SJSA1 (cell line): ENCODE results near the gene TNK1. TPM values are rescaled to one million over a fixed set of nuclear protein-coding genes. Genes with fewer than 3 reads are reported as not detected.

Experiments used
- DNase-seq, 2 experiments: peaks; one replicate each; pipeline ENCODE4 v3.0.0-alpha.2; 2015 to 2020; ENCODE audit warnings: low spot score in 2 of 2, low read depth in 1 of 2
- H3K27ac ChIP-seq: fragments of 250-450 bp; sonication (Bioruptor Pico); 2 replicates; pipeline ENCODE4 v1.5.1; 2020; ENCODE audit warnings: mild to moderate bottlenecking, moderate library complexity
- H3K27me3 ChIP-seq: fragments of 250-450 bp; sonication (Bioruptor Pico); replicated peaks from 2 replicates; pipeline ENCODE4 v1.5.1; 2020; ENCODE audit warnings: mild to moderate bottlenecking, moderate library complexity
- H3K36me3 ChIP-seq: fragments of 250-450 bp; sonication (Bioruptor Pico); 2 replicates; pipeline ENCODE4 v1.5.1; 2020; ENCODE audit warnings: mild to moderate bottlenecking
- H3K4me1 ChIP-seq: fragments of 250-450 bp; sonication (Bioruptor Pico); replicated peaks from 2 replicates; pipeline ENCODE4 v1.6.1; 2021; ENCODE audit warnings: mild to moderate bottlenecking
- H3K4me3 ChIP-seq: fragments of 250-450 bp; sonication (Bioruptor Pico); 2 replicates; pipeline ENCODE4 v1.5.1; 2020; ENCODE audit warnings: mild to moderate bottlenecking
- H3K9me3 ChIP-seq: fragments of 250-450 bp; sonication (Bioruptor Pico); replicated peaks from 2 replicates; pipeline ENCODE4 v1.5.1; 2020; ENCODE audit warnings: mild to moderate bottlenecking
- total RNA-seq: library from RNA; depleted of rRNA; stranded (reverse); fragments of >200 nt; shearing (Covaris generic); gene quantifications from 2 replicates; pipeline ENCODE4 v1.2.3, GENCODE V29; 2014

Gene TNK1
- total RNA-seq, 1 experiment from 2014 or later, result not detected

DNA sequence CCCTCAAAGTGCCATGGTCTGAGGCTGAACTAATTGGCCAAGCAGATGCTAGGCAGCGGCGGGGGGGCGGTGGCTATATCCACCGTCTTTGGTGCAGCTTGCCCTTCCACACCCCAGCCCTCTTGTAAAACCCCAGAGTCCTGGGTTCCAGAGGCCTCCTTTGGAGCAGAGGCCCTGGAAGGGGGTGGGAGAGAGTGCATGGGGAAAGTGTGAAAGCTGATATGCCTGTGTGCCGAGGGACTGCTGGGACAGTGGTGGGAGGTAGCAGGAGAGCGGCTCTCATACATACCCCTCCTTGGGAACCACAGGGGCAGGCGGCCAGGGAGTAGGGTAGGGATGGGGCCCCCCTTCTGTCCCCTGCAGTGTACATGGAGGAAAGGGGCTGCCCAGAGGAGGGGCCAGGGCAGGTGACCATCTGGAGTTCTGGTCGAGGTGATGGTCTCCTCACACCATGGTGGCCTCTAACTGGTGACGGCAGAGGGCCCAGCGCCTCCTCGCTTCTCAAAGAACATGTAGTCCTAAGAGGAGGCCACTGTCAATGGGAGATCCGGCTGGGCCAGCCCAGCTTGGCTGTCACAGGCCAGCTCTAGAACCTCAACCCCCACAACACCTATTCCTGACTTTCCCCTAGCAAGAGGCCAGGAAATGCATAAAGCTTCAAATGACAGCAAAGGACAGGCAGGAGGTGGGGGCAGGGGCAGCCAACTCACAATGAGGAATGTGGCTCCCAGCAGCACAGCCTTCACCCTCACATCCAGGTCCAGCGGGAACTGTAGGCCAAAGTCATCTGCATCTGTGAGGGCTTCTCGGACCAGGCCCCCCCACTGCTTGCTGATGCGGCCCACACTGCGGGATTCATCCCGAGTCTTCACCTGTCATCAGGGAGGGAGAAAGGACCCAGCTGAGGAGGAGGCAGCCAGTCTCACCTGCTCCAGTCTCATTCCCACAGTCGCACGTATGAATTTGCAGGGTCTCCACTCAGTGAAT, 9.3 kb downstream of the TNK1 start:
- DNase-seq, result no peak
- H3K9me3 ChIP-seq, result no peaks in the 10 kb centered on the region
- peaks cover 12% of the 10 kb centered on the region for H3K36me3 ChIP-seq
- no peak overlapping the region for H3K27ac ChIP-seq
- no peaks in the 10 kb centered on the region for H3K27me3 ChIP-seq
- H3K4me3 ChIP-seq, result no peak overlapping the region
- H3K4me1 ChIP-seq, result peaks cover 14% of the 10 kb centered on the region

DNA sequence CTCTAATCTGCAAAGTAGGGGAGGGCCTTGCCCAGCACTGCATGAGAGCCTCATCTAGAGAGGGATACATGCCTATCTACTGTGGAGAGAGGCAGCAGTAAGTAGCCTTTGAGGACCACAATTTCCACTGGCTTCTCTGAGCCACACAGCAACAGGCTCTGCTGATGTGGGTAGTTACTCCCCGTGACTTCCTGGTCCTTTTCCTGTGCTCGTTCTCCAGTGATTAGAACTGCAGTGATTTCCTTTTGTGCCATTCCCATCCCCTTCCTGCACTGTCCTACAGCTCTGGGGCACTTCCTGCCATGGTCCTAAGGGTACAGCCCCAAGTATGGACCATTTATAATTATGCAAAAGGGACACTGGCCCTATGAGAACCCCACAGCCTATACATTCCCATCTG, 10.4 kb downstream of the TNK1 start:
- peaks cover 12% of the 10 kb centered on the region for H3K36me3 ChIP-seq
- H3K27me3 ChIP-seq, result no peaks in the 10 kb centered on the region
- H3K27ac ChIP-seq, result no peak overlapping the region
- peaks cover 15% of the 10 kb centered on the region for H3K4me1 ChIP-seq
- DNase-seq, result no peak
- H3K9me3 ChIP-seq, result no peaks in the 10 kb centered on the region
- H3K4me3 ChIP-seq, result no peak overlapping the region

DNA sequence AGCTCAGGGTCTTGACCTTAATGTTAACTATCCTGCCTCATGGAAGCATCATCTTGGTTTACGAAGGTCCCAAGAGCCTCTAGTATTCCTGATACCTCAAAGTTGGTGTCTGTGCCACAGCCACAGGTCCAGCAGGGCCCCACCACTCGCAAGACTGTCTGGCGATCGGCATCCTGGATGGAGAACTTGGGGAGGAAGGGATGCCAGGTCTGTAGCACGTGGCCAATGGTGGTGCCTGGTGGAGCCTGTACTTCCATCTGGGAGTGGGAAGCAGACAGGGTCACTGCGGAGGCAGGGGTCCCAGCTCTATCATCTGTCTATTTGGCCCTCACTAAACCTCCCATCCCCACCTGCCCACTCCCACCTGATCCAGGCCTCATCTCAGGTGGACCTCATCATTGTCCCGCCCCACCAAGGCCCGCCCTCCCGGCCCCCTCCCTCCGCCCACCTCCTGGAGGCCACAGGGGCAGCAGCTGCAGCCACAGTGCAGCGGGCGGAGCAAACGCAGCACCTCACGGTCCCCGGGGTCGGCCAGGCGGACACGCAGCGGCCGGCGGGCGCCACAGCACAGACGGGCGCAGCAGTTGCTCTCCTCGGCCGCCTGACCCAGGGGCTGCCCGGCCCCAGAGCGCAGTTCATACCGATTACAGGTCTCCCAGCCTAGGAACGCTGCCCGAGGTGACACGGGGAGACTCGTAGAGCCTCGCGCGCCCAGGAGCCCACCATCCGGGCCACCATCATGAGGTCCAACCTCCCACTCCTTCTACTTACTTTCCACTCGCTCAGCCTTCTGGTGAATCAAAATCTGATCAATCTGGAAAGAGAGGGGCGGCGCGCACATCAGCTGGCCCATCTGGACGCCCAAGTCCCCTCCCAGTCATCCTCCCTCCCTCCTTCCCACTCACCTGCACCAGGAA, 12.1 kb downstream of the TNK1 start:
- DNase-seq, result no peak
- H3K36me3 ChIP-seq, result peaks cover 12% of the 10 kb centered on the region
- H3K4me3 ChIP-seq, result peak overlapping the region; percentile 56
- no peaks in the 10 kb centered on the region for H3K27me3 ChIP-seq
- no peak overlapping the region for H3K27ac ChIP-seq
- H3K9me3 ChIP-seq, result no peaks in the 10 kb centered on the region
- H3K4me1 ChIP-seq, result peaks cover 15% of the 10 kb centered on the region

DNA sequence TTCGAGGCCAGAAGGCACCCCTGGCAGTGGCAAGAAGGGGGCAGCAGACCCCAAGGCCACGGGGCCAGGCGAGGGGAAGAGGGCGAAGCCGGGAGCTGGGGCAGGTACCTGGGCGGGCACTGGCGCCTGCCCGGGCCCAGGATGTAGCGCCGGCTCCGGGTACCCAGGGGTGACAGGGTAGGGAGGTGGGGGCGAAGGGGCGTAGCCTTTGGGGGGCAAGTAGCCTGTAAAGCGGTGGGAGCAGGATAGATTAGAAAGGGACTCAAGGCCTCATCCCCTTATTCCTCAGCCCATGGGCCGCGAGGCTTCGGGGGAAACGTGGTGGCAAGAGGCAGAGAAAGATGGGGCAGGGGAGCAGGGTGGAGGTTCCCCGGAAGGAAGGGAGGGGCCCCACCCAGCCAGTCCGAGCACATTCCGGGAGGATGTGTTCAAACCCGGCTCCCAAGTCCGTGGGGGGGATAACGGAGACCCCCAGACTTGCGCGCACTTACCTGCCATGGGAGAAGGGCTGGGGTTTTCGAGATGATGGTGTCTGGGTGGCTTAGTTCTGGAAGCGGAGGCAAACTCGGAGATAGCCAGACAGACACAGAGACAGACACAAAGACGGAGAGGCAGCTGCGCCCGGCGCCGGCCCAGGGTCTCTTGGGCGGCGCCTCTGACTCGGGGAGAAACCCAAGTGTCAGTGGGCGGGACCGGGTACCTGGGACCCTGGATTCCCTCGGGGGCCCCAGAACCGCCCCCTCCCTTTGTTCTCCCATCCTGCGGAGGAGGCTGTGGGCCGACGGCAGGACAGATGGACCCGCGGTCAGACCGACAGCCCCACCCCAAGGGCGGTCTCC, 12.9 kb downstream of the TNK1 start:
- Histone ChIP-seq H3K9me3 (no peaks in the 10 kb centered on the region), H3K4me1 (peaks cover 15% of the 10 kb centered on the region), H3K36me3 (peaks cover 12% of the 10 kb centered on the region), H3K27me3 (no peaks in the 10 kb centered on the region), H3K27ac (0 out of 2 replicates have a peak overlapping the region, but pooled peaks have one; percentile 19), H3K4me3 (peak overlapping the region; percentile 56)
- peak in 1 of 2 experiments; percentile 33 for DNase-seq

DNA sequence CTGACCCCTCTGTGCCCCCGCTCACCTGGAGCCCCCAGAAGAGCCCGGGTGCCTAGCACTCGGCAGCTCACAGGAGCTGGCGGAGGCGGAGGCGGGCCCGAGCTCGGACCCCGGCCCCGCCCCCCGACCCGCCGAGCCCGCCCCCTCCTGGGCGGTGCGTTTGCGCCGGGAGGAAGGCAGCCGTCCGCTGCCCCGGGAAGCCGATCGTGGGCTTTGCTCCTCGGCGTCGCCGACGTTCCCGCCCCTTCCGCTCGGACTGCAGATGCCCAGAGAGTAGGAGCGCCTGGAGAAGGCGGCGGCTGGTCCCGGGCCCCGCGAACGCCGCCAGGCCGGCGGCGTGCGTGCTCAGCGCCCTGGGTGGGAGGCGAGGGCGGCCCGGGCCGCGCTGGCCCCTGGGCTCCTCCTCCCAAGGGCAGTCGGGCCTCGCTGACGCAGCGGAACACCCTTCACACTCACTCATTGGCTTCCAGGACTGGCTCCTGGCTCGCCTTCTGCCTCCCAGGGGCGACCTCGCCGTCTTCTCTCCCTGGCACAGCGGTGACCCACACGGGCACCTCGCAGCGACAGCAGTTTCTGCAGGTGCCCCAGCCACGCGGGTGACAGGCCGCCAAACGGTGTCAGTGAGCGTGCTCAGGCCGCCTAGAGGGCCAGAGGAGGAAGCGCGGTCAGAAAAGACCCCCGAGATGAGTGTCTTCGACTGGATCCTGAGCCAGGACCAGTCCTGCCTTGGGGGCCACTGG, 13.7 kb downstream of the TNK1 start, which contains the start of gene PLSCR3:
PLSCR3 (minus strand) TSS at position 74 of the 740 bp plus-strand sequence. CDS start 415 bp downstream, outside the sequence.
- Histone ChIP-seq H3K9me3 (no peaks in the 10 kb centered on the region), H3K27ac (peak within 1 kb of the TSS; percentile 59), H3K4me1 (peaks cover 15% of the 10 kb centered on the region), H3K4me3 (peak within 1 kb of the TSS; percentile 56), H3K27me3 (no peaks in the 10 kb centered on the region), H3K36me3 (peaks cover 12% of the 10 kb centered on the region)
- DNase-seq, result peak; percentile 85 to 89

DNA sequence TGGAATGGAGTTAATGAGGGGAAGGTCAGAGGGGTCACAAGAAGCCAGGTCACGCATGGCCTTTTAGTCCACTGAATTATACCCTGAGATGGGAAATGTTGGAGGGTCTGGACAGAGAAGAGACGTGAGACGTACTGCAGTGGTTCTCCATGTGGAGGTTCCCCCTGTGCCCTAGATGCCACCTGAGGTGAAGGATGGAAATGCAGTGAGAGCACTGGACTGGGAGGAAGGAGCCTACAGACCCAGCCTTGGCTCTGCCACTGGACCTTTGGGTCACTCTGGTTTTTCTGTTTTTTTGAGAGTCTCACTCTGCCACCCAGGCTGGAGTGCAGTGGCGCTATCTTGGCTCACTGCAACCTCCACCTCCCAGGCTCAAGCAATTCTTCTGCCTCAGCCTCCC, 15.3 kb downstream of the TNK1 start:
- Histone ChIP-seq H3K27me3 (no peaks in the 10 kb centered on the region), H3K36me3 (peaks cover 4% of the 10 kb centered on the region; the same call in 1 of the 2 replicates), H3K27ac (no peak overlapping the region), H3K4me1 (peaks cover 20% of the 10 kb centered on the region), H3K9me3 (no peaks in the 10 kb centered on the region), H3K4me3 (no peak overlapping the region)
- no peak for DNase-seq

DNA sequence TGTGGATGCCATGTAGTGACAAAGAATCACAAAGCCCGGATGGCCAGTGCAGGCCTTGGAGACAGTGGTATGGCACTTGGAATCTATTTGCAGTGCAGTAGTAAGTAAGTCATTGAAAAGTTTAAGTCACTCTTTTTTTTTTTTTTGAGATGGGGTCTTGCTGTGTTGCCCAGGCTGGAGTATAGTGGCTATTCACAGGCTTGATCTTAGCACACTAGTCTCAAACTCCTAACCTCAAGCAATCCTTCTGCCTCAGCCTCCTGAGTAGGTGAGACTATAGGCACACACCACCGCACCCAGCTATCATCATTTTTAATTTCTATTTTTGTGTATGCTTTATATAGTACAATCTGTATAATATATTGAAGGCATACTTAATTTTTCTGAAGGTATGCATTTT, 17.7 kb downstream of the TNK1 start:
- no peaks in the 10 kb centered on the region for H3K9me3 ChIP-seq
- H3K27ac ChIP-seq, result no peak overlapping the region
- H3K4me3 ChIP-seq, result no peak overlapping the region
- H3K4me1 ChIP-seq, result peaks cover 24% of the 10 kb centered on the region
- no peak for DNase-seq
- no peaks in the 10 kb centered on the region for H3K36me3 ChIP-seq
- H3K27me3 ChIP-seq, result no peaks in the 10 kb centered on the region

DNA sequence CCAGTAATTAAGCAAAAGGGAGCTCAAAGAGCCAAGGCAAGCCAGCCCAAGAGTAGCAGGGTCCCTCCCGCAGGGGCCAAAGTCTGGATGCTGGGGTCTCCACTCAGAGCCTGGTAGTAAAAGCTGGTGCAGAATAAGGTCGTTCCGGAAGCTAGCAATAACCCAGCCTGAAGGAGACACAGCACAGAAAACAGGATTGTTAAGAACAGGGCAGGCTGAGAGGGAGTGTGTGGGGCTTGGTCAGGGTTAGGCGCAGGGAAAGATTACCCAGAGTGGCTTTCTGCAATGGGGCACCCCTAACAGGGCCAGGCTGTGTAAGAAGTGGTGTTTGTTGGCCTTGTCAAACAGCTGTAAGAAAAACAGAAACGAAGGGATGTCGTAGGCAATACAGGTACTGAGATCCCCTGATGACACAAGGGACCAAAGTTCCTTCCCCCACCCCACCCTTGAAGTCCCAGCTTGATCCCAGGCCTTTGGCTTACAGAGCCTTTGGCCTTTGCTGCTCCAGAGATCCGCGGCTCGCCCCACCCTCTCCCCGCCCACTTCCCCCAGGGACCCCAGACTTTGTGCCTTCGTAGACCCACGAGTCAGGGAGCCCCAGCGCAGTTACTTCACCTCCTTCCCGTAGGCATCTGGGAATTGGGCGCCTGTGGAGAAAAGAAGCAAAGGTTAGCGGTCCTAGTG, 22.3 kb downstream of the TNK1 start:
- Histone ChIP-seq H3K9me3 (no peaks in the 10 kb centered on the region), H3K4me3 (peak overlapping the region; percentile 59), H3K36me3 (no peaks in the 10 kb centered on the region), H3K4me1 (peaks cover 22% of the 10 kb centered on the region), H3K27ac (peak overlapping the region; percentile 17; the same call in 1 of the 2 replicates), H3K27me3 (no peaks in the 10 kb centered on the region)
- DNase-seq, result no peak

DNA sequence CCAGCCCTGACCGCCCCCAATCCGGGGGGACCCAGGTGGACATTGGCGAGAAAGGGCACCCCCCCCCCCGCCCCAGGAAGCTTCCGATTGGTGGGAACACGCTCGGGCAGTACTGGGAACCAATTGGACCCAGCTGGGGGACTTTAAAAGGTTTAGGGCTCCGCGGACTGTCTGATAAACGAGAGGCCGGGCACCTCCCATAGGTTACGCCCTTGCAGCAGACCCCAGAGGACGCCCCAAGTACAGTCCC, 22.8 kb downstream of the TNK1 start:
- H3K4me1 ChIP-seq, result peaks cover 22% of the 10 kb centered on the region
- H3K36me3 ChIP-seq, result no peaks in the 10 kb centered on the region
- H3K27me3 ChIP-seq, result no peaks in the 10 kb centered on the region
- no peaks in the 10 kb centered on the region for H3K9me3 ChIP-seq
- peak overlapping the region; percentile 17; the same call in 1 of the 2 replicates for H3K27ac ChIP-seq
- no peak for DNase-seq
- peak overlapping the region; percentile 59 for H3K4me3 ChIP-seq

DNA sequence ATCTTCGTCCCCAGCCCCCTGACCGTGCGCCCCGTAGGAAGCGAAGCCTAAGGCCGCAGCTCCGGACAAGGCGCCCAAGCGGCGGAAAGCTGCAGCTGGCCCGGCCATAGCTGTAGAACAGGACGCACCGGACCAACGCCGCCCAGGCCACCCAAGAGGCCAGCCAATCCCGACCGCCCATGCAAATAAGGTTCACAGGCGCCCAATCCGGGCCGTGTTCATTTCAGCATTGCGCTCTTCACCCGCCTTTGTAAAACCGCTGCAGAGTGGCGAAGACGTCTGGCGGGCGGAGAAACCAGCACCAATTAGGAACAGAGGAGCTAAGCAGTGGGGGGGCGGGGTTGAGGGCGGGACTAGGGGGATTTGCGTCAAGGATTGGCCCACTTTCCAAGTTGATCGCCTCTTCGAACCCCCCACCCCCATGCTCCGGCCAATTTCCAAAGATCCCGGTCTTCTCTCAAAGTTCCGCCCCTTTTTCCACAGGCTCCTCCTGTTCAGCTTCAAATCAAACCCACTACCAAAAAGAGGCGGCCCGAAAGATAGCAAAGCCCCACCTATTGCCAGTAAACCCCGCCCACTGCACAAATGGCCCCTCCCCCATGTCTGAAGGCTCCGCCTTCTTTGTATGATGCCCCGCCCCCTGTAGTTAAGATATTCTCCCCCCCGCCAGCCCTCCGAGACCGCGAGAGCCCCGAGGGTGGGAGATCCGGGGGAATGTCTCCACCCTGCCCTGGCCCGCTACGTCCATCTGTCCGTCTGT, 23.3 kb downstream of the TNK1 start, which contains the start of gene TMEM256:
TMEM256 (minus strand) TSS at position 121 of the 760 bp plus-strand sequence; CDS start at position 108, 13 bp downstream.
- peak within 1 kb of the TSS; percentile 17; the same call in 1 of the 2 replicates for H3K27ac ChIP-seq
- H3K4me3 ChIP-seq, result peak within 1 kb of the TSS; percentile 59
- H3K4me1 ChIP-seq, result peaks cover 22% of the 10 kb centered on the region
- no peaks in the 10 kb centered on the region for H3K9me3 ChIP-seq
- no peaks in the 10 kb centered on the region for H3K36me3 ChIP-seq
- peak; percentile 98 for DNase-seq
- no peaks in the 10 kb centered on the region for H3K27me3 ChIP-seq

DNA sequence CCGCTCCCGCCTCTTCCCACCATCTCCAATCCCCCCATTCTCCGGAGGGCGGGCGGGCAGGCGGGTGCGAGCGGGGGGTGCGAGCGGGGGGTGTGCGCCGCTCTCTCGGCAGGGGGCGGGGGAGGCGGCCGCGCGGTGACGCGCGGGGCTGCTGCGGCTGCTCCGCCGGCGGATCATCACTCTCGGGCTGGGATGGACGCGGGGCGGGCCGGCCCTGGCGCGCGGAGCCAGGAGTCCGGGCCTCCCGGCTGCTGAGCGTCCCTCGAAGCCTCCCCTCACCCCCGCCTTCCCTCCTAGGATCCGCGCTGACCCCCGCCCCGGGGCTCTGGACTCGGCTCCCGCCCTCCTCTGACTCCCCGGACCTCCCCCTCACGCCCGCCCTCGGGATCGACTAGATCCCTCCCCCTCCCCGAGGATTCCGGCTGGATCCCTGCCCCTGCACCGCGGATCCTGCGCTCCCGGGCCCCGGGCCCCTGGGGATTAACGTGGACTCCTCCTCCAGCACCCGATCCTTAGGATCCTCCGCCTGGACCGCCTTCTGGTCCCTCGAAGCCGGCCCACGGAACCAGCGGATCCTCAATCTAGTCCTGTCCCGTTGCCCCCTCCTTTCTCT, 24.0 kb downstream of the TNK1 start:
- DNase-seq, result peak; percentile 24 to 59
- H3K4me1 ChIP-seq, result peaks cover 22% of the 10 kb centered on the region
- peak overlapping the region; percentile 59 for H3K4me3 ChIP-seq
- H3K27me3 ChIP-seq, result no peaks in the 10 kb centered on the region
- no peaks in the 10 kb centered on the region for H3K9me3 ChIP-seq
- no peaks in the 10 kb centered on the region for H3K36me3 ChIP-seq
- H3K27ac ChIP-seq, result peak overlapping the region; percentile 15; the same call in 1 of the 2 replicates
